Cardiac atrium fibroblast (primary cell): Measurements from ENCODE around the gene PLEKHN1. TPM values are rescaled to one million over a fixed set of nuclear protein-coding genes. Genes with fewer than 3 reads are reported as not detected.

Experiments
- total RNA-seq: library from RNA; depleted of rRNA; stranded (reverse); fragments of >200 nt; gene quantifications from 2 replicates; pipeline ENCODE4 v1.2.3, GENCODE V29; 2015

The PLEKHN1 gene
- 0.49 TPM in 1 of 2 replicates, not detected in the other for total RNA-seq

GRCh38 chr1:966135-966703, at the start of gene PLEKHN1:
Gene PLEKHN1 (plus strand): TSS chr1:966482. CDS start chr1:966532, 50 bp downstream.

GRCh38 chr1:923131-923990, 42.9 kb upstream of the PLEKHN1 start, which contains the start of gene SAMD11:
Gene SAMD11 (plus strand): TSS chr1:923923. CDS start chr1:924432, 509 bp downstream.

GRCh38 chr1:958823-959730, 7.2 kb upstream of the PLEKHN1 start, which contains the start of gene NOC2L:
Gene NOC2L (minus strand): TSS chr1:959256. CDS start chr1:959240, 16 bp downstream.

GRCh38 chr1:960363-961131, 5.7 kb upstream of the PLEKHN1 start, which contains the start of gene KLHL17:
Gene KLHL17 (plus strand): TSS chr1:960584. CDS start chr1:960694, 110 bp downstream.

GRCh38 chr1:981955-982558, 15.8 kb downstream of the PLEKHN1 start, which contains the start of gene PERM1:
Gene PERM1 (minus strand): TSS chr1:982093. CDS start chr1:981029, 1,064 bp downstream.

GRCh38 chr1:999725-1000356, 33.6 kb downstream of the PLEKHN1 start, which contains the start of gene HES4:
Gene HES4 (minus strand): TSS chr1:1000097. CDS start chr1:999973, 124 bp downstream.

GRCh38 chr1:1013105-1013921, 47.0 kb downstream of the PLEKHN1 start, which contains the start of gene ISG15:
Gene ISG15 (plus strand): TSS chr1:1013497. CDS start chr1:1013574, 77 bp downstream.

GRCh38 chr1:1020000-1020404, 53.7 kb downstream of the PLEKHN1 start, which contains the start of gene AGRN:
Gene AGRN (plus strand): TSS chr1:1020120. CDS start chr1:1020173, 53 bp downstream.

Other genes starting within 250 kb of the PLEKHN1 start
- 8.5 and 21.4 TPM in 2 replicates for gene SAMD11, start 42.6 kb upstream of the PLEKHN1 start, total RNA-seq
- gene NOC2L, start 7.2 kb upstream of the PLEKHN1 start, total RNA-seq: 66.1 and 68.4 TPM in 2 replicates
- 8.1 and 8.5 TPM in 2 replicates for gene KLHL17, start 5.9 kb upstream of the PLEKHN1 start, total RNA-seq
- gene PERM1, start 15.6 kb downstream of the PLEKHN1 start, total RNA-seq: not detected in 2 replicates
- gene HES4, start 33.6 kb downstream of the PLEKHN1 start, total RNA-seq: 30.8 and 30.9 TPM in 2 replicates
- 42.6 and 63.2 TPM in 2 replicates for gene ISG15, start 47.0 kb downstream of the PLEKHN1 start, total RNA-seq
- 46.4 and 71.8 TPM in 2 replicates for gene AGRN, start 53.6 kb downstream of the PLEKHN1 start, total RNA-seq
- gene RNF223, start 107.8 kb downstream of the PLEKHN1 start, total RNA-seq: not detected in 2 replicates
- 8.4 and 16.6 TPM in 2 replicates for gene C1orf159, start 149.6 kb downstream of the PLEKHN1 start, total RNA-seq
- not detected in 2 replicates for gene TTLL10, start 207.4 kb downstream of the PLEKHN1 start, total RNA-seq
- gene TNFRSF18, start 240.1 kb downstream of the PLEKHN1 start, total RNA-seq: not detected in 2 replicates
- 1.9 TPM in 1 of 2 replicates, not detected in the other for gene TNFRSF4, start 247.7 kb downstream of the PLEKHN1 start, total RNA-seq